Activated CD8-positive, alpha-beta T cell treated with anti-CD3 and anti-CD28 coated beads for 36 hours (primary cell): ENCODE results near the gene CISH. TPM values are rescaled to one million over a fixed set of nuclear protein-coding genes. Genes with fewer than 3 reads are reported as not detected.

Experiments used
- ATAC-seq: fragments of 200-7000 bp; cut with Tn5 transposase; one replicate; pipeline ENCODE4 v1.10.0; 2021; ENCODE audit warnings: mild to moderate bottlenecking, moderate library complexity
- CTCF ChIA-PET: fragments of 350-600 bp; sonication (Branson Sonifier 250); formaldehyde crosslinking; loops from one replicate; lab custom pipeline; 2021; ENCODE audit warnings: antibody characterized with exemption; lab: Charles Lee
- POLR2A ChIA-PET: fragments of 350-600 bp; sonication (Branson Sonifier 250); formaldehyde crosslinking; loops from one replicate; lab custom pipeline; 2021; ENCODE audit warnings: antibody characterized with exemption; lab: Charles Lee
- DNase-seq: peaks from one replicate; pipeline ENCODE4 v3.0.0-alpha.2; 2020
- H3K27ac Mint-ChIP-seq: one replicate; pipeline ENCODE4 v1.8.0; 2021; ENCODE audit warnings: mild to moderate bottlenecking, mixed read lengths
- H3K27me3 Mint-ChIP-seq: one replicate; pipeline ENCODE4 v1.8.0; 2021; ENCODE audit warnings: mixed read lengths
- H3K36me3 Mint-ChIP-seq: one replicate; pipeline ENCODE4 v1.8.0; 2021; ENCODE audit warnings: low read depth, mixed read lengths
- H3K4me1 Mint-ChIP-seq: one replicate; pipeline ENCODE4 v1.8.0; 2021; ENCODE audit warnings: low read depth, mixed read lengths
- H3K4me3 Mint-ChIP-seq: one replicate; pipeline ENCODE4 v1.8.0; 2021; ENCODE audit warnings: mild to moderate bottlenecking, moderate library complexity, mixed read lengths
- H3K9me3 Mint-ChIP-seq: one replicate; pipeline ENCODE4 v1.8.0; 2021; ENCODE audit warnings: mixed read lengths
- CTCF ChIP-seq: fragments of 200-600 bp; IDR thresholded peaks from one replicate; pipeline ENCODE4 v1.8.0; 2022; ENCODE audit warnings: antibody characterized with exemption, mild to moderate bottlenecking
- intact Hi-C: fragments of 100-400 bp; cut with micrococcal nuclease; formaldehyde crosslinking; loops from one replicate; pipeline ENCODE4 v1.10.0; 2022
- total RNA-seq, 2 experiments: library from RNA; stranded (reverse); gene quantifications; one replicate each; pipeline ENCODE4 v1.2.3, GENCODE V29; 2021

The CISH gene
- total RNA-seq, 2 experiments from 2014 or later, result 307 to 308 TPM

- peak; percentile 49 for ATAC-seq
- Mint-ChIP-seq H3K36me3 (peaks cover 94% of the 10 kb centered on the region), H3K4me1 (peaks cover 66% of the 10 kb centered on the region), H3K9me3 (no peaks in the 10 kb centered on the region), H3K27ac (peak overlapping the region; percentile 93), H3K4me3 (peak overlapping the region; percentile 91), H3K27me3 (peaks cover 2% of the 10 kb centered on the region)
- TF ChIP-seq CTCF, result no peak
- intact Hi-C loops, result loop anchor here (1.0 to 2.0 kb wide), 2 partner anchors 16 to 39 kb away; no protein-coding TSS in a partner anchor
- POLR2A ChIA-PET, result interaction anchor here (0.7 to 18.9 kb wide), 10 partner anchors 9 to 816 kb away, joined by 3 to 2276 read pairs (median 6); partner anchors contain the start of genes CISH, DOCK3, MAPKAPK3 and RASSF1
- CTCF ChIA-PET, result interaction anchor here (1.3 to 14.6 kb wide), 5 partner anchors 9 to 232 kb away, joined by 3 to 769 read pairs (median 5); partner anchors contain the start of genes CISH and MAPKAPK3
- peak; percentile 97 for DNase-seq
Observed at GRCh38 chr3:50573566-50574443, 37.8 kb downstream of the CISH start.

- peaks cover 85% of the 10 kb centered on the region for H3K36me3 Mint-ChIP-seq
- H3K9me3 Mint-ChIP-seq, result no peaks in the 10 kb centered on the region
- H3K4me1 Mint-ChIP-seq, result peaks cover 66% of the 10 kb centered on the region
- ChIA-PET POLR2A (interaction anchor here (0.9 to 18.9 kb wide), 10 partner anchors 10 to 234 kb away, joined by 3 to 2276 read pairs (median 9); partner anchors contain the start of genes CISH, CYB561D2, DOCK3 and MAPKAPK3), CTCF (interaction anchor here (0.8 to 14.6 kb wide), 11 partner anchors 10 to 235 kb away, joined by 3 to 769 read pairs (median 6); partner anchors contain the start of genes CISH and MAPKAPK3)
- H3K27me3 Mint-ChIP-seq, result peaks cover 2% of the 10 kb centered on the region
- intact Hi-C loops, result loop anchor here (1.0 to 2.0 kb wide), 3 partner anchors 17 to 40 kb away; no protein-coding TSS in a partner anchor
- TF ChIP-seq CTCF, result no peak
- H3K4me3 Mint-ChIP-seq, result peak overlapping the region; percentile 91
- ATAC-seq (peak; percentile 11), DNase-seq (peak; percentile 85)
- peak overlapping the region; percentile 93 for H3K27ac Mint-ChIP-seq
Observed at GRCh38 chr3:50572801-50573371, 38.7 kb downstream of the CISH start.

GRCh38 chr3:50572158-50572557 lies 39.4 kb downstream of the CISH start:
- POLR2A ChIA-PET, result interaction anchor here (1.0 to 18.9 kb wide), 9 partner anchors 10 to 233 kb away, joined by 3 to 2276 read pairs (median 11); partner anchors contain the start of genes CISH, CYB561D2, DOCK3 and MAPKAPK3
- Mint-ChIP-seq H3K27me3 (peaks cover 2% of the 10 kb centered on the region), H3K4me1 (peaks cover 59% of the 10 kb centered on the region)

GRCh38 chr3:50571486-50571885 lies 40.1 kb downstream of the CISH start:
- Mint-ChIP-seq H3K36me3 (peaks cover 74% of the 10 kb centered on the region), H3K27me3 (peaks cover 2% of the 10 kb centered on the region), H3K27ac (peak overlapping the region; percentile 93), H3K9me3 (no peaks in the 10 kb centered on the region), H3K4me1 (peaks cover 59% of the 10 kb centered on the region), H3K4me3 (peak overlapping the region; percentile 91)
- POLR2A ChIA-PET, result interaction anchor here (1.2 to 18.9 kb wide), 7 partner anchors 11 to 232 kb away, joined by 4 to 2276 read pairs (median 61); partner anchors contain the start of genes CISH, DOCK3, MAPKAPK3 and RASSF1
- intact Hi-C loops, result no loop called here
- ATAC-seq (no peak), DNase-seq (peak; percentile 43)
- CTCF ChIA-PET, result interaction anchor here (1.7 to 14.6 kb wide), 4 partner anchors 18 to 81 kb away, joined by 7 to 769 read pairs (median 148); partner anchors contain the start of genes CISH and MAPKAPK3
- TF ChIP-seq CTCF, result no peak

More at GRCh38 chr3:50572158-50572557, 39.4 kb downstream of the CISH start:
- peak; percentile 28 for ATAC-seq
- Mint-ChIP-seq H3K36me3 (peaks cover 80% of the 10 kb centered on the region), H3K9me3 (no peaks in the 10 kb centered on the region), H3K27ac (peak overlapping the region; percentile 93), H3K4me3 (peak overlapping the region; percentile 91)
- peak; percentile 90 for DNase-seq
- intact Hi-C loops, result loop anchor here (1.0 to 2.0 kb wide), 2 partner anchors 29 to 41 kb away; no protein-coding TSS in a partner anchor
- TF ChIP-seq CTCF, result peak; percentile 77
- CTCF ChIA-PET, result interaction anchor here (0.8 to 14.6 kb wide), 10 partner anchors 10 to 234 kb away, joined by 3 to 769 read pairs (median 6); partner anchors contain the start of genes CISH and MAPKAPK3
